Breast epithelium (tissue), 4 donors: Measurements from ENCODE around the gene MAP4K2. TPM values are rescaled to one million over a fixed set of nuclear protein-coding genes. Genes with fewer than 3 reads are reported as not detected.

ENCODE experiments used
- DNase-seq, 2 donors: peaks; one replicate each; pipeline ENCODE4 v3.0.0-alpha.2; 2019; ENCODE audit warnings: low spot score in 2 of 2
- H3K27ac ChIP-seq, 2 donors: fragments of 200-600 bp; sonication (generic) in 1 of 2; one replicate each; pipeline ENCODE4 v1.5.1; 2016 to 2019; ENCODE audit warnings: mild to moderate bottlenecking in 1 of 2
- H3K27me3 ChIP-seq, 2 donors: fragments of 200-600 bp; sonication (generic) in 1 of 2; one replicate each; pipeline versions ENCODE4 v1.5.1 to v1.6.0; 2017 to 2019; ENCODE audit warnings: control low read depth in 1 of 2, mild to moderate bottlenecking in 1 of 2
- H3K36me3 ChIP-seq: fragments of 200-600 bp; one replicate; pipeline ENCODE4 v1.5.1; 2019
- H3K4me1 ChIP-seq, 2 donors: fragments of 200-600 bp; sonication (generic); one replicate each; pipeline ENCODE4 v1.5.1; 2016 to 2019; ENCODE audit warnings: control low read depth in 1 of 2
- H3K4me3 ChIP-seq, 3 donors: fragments of 200-600 bp; sonication (generic); 1 replicate in 2 of 3; 2 replicates in 1 of 3; pipeline ENCODE4 v1.5.1; 2016 to 2019; ENCODE audit warnings: mild to moderate bottlenecking in 3 of 3, moderate library complexity in 2 of 3
- H3K9me3 ChIP-seq, 2 donors: fragments of 200-600 bp; sonication (generic) in 1 of 2; one replicate each; pipeline ENCODE4 v1.5.1; 2016 to 2019; ENCODE audit warnings: control low read depth in 1 of 2
- CTCF ChIP-seq, 3 donors: fragments of 450-650 bp; IDR thresholded peaks; one replicate each; pipeline ENCODE4 v1.5.1; 2016 to 2017; ENCODE audit warnings: antibody characterized with exemption in 3 of 3, mild to moderate bottlenecking in 3 of 3, moderate library complexity in 3 of 3
- POLR2A ChIP-seq: fragments of 450-650 bp; IDR thresholded peaks from one replicate; pipeline ENCODE4 v1.6.1; 2016; ENCODE audit warnings: antibody characterized with exemption, mild to moderate bottlenecking, moderate library complexity
- POLR2AphosphoS5 ChIP-seq, 3 donors: sonication (generic); formaldehyde crosslinking; IDR thresholded peaks; one replicate each; pipeline ENCODE4 v1.6.1; 2017; ENCODE audit warnings: antibody characterized with exemption in 3 of 3
- intact Hi-C: fragments of 100-400 bp; cut with DNase I; formaldehyde crosslinking; loops from one replicate; pipeline ENCODE4 v1.15.1; 2023; ENCODE audit warnings: low total_unique reads
- total RNA-seq, 3 donors: library from RNA; depleted of rRNA; stranded (reverse); fragments of >200 nt; gene quantifications; one replicate each; pipeline ENCODE4 v1.1.0, GENCODE V29; 2016

MAP4K2 gene
- total RNA-seq, 3 donors from 2014 or later, result 7.7 to 16.1 (median 14.0) TPM

GRCh38 chr11:64759722-64760719, 43.0 kb downstream of the MAP4K2 start, which contains the start of gene PYGM:
TSS of gene PYGM (minus strand) at chr11:64759974. CDS start at chr11:64759898, 76 bp downstream.
- H3K9me3 ChIP-seq, result no peaks in the 10 kb centered on the region
- H3K27ac ChIP-seq, result peak within 1 kb of the TSS in 1 of 2 donors; percentile 69
- H3K27me3 ChIP-seq, result no peaks in the 10 kb centered on the region
- H3K36me3 ChIP-seq, result peaks cover under 1% of the 10 kb centered on the region
- intact Hi-C loops, result no loop called here
- DNase-seq, result peak in 1 of 2 donors; percentile 51
- H3K4me1 ChIP-seq, result peaks cover 6 to 14% of the 10 kb centered on the region in 2 donors
- peak within 1 kb of the TSS in 2 of 3 donors; percentile 21 to 35 for H3K4me3 ChIP-seq
- TF ChIP-seq POLR2AphosphoS5 (IDR thresholded peaks at IDR 0.05) (peak in 1 of 3 donors; percentile 24), POLR2A (no peak)

GRCh38 chr11:64759131-64759721, 43.8 kb downstream of the MAP4K2 start:
- Histone ChIP-seq H3K27me3 (no peaks in the 10 kb centered on the region), H3K4me3 (peak overlapping the region in 2 of 3 donors; percentile 21 to 35), H3K9me3 (no peaks in the 10 kb centered on the region), H3K4me1 (peaks cover 6 to 14% of the 10 kb centered on the region in 2 donors), H3K27ac (peak overlapping the region in 1 of 2 donors; percentile 69), H3K36me3 (no peaks in the 10 kb centered on the region)
- no peak for TF ChIP-seq POLR2A
- TF ChIP-seq CTCF (IDR thresholded peaks at IDR 0.05), result no peak
- TF ChIP-seq POLR2AphosphoS5 (IDR thresholded peaks at IDR 0.05), result no peak
- intact Hi-C loops, result no loop called here
- DNase-seq, result peak in 1 of 2 donors; percentile 49

- no peak overlapping the region for H3K27ac ChIP-seq
- no peaks in the 10 kb centered on the region for H3K27me3 ChIP-seq
- no peak overlapping the region for H3K4me3 ChIP-seq
- no peaks in the 10 kb centered on the region for H3K36me3 ChIP-seq
- intact Hi-C loops, result no loop called here
- DNase-seq, result peak in 1 of 2 donors; percentile 34
- H3K9me3 ChIP-seq, result no peaks in the 10 kb centered on the region
- TF ChIP-seq CTCF (IDR thresholded peaks at IDR 0.05) (no peak), POLR2AphosphoS5 (IDR thresholded peaks at IDR 0.05) (no peak), POLR2A (no peak)
- H3K4me1 ChIP-seq, result peaks cover 2 to 9% of the 10 kb centered on the region in 2 donors
Observed at GRCh38 chr11:64758330-64759079, 44.5 kb downstream of the MAP4K2 start.

GRCh38 chr11:64757549-64758329, 45.3 kb downstream of the MAP4K2 start:
- peaks cover 0 to 4% of the 10 kb centered on the region in 2 donors for H3K4me1 ChIP-seq
- intact Hi-C loops, result no loop called here
- no peak for TF ChIP-seq POLR2AphosphoS5 (IDR thresholded peaks at IDR 0.05)
- TF ChIP-seq CTCF (IDR thresholded peaks at IDR 0.05), result no peak
- TF ChIP-seq POLR2A, result no peak

More at GRCh38 chr11:64757549-64758329, 45.3 kb downstream of the MAP4K2 start:
- Histone ChIP-seq H3K27me3 (no peaks in the 10 kb centered on the region), H3K4me3 (no peak overlapping the region), H3K9me3 (no peaks in the 10 kb centered on the region), H3K27ac (no peak overlapping the region), H3K36me3 (no peaks in the 10 kb centered on the region)
- peak in 1 of 2 donors; percentile 47 for DNase-seq
